GM18858 (cell line): Measurements from ENCODE around the gene CAPN10.

Experiments
- ATAC-seq: cut with Tn5 transposase; IDR thresholded peaks from one replicate; pipeline ENCODE4 v1.9.1; 2021; ENCODE audit not compliant: unreplicated experiment

Gene CAPN10

DNA sequence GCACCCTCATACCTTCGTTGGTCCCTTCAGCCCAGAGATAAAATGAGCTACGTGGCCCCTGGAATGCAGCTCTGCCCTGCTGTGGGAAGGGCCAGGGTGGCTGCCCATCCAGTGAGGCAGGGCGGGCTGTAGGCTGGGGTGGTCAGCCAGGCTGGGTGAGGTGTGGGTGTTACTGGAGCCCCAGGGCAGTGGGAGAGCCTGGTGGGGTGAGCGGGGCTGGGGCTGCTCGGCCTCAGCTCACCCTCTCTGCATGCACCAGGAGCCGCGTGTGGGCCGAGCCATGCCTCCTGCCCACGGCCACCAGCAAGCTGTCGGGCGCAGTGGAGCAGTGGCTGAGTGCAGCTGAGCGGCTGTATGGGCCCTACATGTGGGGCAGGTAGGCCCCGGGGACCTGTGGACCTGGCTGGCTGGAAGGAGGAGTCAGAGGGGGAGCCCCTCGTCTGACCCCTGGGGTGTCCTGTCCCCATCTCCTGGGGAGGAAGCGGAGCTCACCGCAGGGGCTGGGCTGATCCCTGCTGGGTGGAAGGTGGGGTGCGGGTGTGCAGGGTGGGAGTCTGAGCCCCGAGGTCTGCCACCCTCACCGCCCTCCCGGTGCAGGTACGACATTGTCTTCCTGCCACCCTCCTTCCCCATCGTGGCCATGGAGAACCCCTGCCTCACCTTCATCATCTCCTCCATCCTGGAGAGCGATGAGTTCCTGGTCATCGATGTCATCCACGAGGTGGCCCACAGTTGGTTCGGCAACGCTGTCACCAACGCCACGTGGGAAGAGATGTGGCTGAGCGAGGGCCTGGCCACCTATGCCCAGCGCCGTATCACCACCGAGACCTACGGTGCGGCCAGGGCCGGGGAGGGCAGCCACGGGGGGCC lies 12.8 kb upstream of the CAPN10 start:
- ATAC-seq, result no peak

DNA sequence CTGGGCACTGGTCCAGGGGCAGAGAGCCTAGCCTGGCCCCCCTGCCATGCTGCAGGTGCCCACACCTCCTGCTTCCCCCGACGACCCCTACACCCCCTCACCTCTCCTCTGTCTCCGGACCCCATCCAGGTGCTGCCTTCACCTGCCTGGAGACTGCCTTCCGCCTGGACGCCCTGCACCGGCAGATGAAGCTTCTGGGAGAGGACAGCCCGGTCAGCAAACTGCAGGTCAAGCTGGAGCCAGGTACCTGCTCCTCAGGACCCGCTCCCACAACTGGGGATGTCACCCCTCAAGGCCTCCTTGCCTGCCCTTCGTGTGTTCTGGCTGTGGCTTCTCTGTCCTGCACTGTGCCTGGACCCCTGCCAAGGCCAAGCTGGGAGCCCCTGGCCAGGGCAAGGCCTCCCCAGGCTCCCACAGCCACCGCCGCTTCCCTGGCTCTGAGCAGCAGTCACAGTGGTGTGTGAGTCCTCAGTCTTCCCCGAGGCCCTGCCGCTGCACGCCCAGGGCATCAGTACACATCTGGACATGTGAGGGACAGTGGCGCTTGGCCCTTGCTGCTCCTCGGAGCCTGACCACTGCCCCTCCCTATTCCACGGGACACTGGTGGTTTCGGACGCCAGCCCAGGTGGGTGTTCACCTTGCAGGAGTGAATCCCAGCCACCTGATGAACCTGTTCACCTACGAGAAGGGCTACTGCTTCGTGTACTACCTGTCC lies 12.0 kb upstream of the CAPN10 start:
- no peak for ATAC-seq

DNA sequence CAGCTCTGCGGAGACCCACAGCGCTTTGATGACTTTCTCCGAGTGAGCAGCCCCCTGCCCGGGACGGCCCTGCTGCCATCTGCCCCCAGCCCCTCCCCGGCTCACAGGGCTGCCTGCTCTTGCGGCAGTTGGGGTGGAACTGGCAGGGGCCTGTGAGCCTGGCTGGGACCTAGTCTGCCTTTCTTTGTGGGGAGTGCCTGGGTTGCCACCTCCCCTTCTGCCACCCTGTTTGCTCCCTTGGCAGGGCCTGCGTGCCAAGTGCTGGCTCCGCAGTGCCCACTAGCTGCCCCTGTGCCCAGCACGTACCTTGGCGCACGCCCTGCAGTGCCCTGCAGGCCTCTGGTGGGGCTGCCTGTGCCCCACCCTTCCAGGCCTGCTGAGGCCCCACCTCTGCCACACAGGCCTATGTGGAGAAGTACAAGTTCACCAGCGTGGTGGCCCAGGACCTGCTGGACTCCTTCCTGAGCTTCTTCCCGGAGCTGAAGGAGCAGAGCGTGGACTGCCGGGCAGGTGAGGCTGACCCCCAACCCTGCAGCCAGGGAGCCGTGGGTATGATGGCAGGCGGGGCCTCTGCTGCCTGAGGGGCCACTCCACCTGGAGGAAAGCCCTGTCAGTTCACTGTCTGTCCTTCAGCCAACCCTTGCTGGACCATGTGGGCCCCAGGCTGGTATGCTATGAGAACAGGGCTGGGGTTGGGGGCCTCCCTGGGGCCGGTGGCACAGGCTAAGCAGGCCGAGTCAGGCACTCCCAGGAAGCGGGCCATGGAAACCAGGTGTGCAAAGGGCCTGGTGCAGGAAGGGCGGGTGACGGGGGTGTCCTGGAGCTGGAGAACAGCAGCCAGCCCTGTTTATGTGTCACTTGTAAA lies 11.2 kb upstream of the CAPN10 start:
- ATAC-seq, result no peak

DNA sequence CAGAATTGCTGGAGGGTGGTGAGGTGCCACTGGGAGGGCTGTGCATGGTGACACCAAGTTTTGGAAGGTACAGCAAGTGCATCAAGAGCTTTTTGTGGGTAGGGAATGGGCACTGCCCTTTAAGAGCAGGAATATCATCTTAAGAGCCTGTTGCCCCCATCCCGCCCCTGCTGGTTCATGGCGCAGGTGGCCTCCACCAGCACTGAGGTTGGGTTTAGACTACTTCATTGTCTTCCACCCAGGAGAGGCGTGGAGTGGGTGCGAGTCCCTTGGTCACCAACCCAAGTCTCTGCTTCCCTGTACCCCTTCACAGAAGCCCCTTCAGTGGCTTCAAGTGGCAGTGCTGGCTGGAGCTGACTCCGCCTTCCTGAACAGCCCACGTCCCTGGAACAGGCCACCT lies 10.5 kb upstream of the CAPN10 start:
- ATAC-seq, result no peak

DNA sequence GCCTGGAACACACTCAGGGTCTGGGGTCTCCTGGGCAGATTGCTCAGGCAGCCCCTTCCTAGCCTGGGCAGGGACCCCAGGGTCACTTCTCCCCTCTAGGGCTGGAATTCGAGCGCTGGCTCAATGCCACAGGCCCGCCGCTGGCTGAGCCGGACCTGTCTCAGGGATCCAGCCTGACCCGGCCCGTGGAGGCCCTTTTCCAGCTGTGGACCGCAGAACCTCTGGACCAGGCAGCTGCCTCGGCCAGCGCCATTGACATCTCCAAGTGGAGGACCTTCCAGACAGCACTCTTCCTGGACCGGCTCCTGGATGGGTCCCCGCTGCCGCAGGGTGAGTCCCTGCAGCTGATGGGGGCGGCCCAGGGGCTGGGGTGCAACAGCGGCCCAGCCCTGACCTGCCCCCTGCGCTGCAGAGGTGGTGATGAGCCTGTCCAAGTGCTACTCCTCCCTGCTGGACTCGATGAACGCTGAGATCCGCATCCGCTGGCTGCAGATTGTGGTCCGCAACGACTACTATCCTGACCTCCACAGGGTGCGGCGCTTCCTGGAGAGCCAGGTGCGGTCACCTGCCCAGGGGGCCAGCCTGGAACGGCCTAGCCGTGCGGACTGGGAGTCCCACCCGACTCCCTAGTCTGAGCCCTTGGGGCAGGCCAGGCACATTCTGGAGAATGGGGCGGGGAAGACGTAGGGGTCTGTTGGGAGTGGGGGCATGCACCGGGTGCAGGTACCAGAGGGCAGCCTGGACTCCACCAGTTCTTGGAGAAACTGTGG lies 9.9 kb upstream of the CAPN10 start:
- no peak for ATAC-seq

DNA sequence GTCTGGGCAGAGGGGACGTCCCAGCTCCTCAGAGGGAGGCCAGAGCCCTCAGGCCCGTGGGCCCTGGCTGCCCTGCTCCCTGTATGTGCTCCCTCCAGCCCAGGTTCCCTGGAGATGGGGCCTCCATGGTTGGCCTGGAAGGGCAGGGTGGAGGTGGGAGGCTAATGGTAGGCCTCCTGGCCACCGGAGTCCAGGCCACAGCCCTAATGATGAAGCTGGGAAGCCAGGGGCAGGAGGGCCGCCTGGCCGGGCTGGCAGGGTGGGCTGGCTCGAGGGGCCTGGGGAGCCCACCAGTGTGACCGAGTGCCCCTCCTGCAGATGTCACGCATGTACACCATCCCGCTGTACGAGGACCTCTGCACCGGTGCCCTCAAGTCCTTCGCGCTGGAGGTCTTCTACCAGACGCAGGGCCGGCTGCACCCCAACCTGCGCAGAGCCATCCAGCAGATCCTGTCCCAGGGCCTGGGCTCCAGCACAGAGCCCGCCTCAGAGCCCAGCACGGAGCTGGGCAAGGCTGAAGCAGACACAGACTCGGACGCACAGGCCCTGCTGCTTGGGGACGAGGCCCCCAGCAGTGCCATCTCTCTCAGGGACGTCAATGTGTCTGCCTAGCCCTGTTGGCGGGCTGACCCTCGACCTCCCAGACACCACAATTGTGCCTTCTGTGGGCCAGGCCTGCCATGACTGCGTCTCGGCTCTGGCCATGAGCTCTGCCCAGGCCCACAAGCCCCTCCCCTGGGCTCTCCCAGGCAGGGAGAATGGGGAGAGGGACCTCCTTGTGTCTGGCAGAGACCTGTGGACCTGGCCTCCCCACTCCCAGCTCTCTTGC lies 9.0 kb upstream of the CAPN10 start:
- no peak for ATAC-seq

DNA sequence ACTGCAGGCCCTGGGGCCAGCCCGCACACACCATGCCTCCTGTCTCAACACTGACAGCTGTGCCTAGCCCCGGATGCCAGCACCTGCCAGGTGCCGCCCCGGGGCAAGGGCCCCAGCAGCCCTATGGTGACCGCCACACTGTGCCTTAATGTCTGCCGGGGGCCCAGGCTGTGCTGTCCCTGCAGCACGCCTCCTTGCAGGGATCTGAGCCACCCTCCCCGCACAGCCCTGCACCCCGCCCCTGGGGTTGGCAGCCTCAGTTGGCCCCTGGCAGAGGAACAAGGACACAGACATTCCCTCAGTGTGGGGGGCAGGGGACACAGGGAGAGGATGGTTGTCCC lies 8.5 kb upstream of the CAPN10 start:
- ATAC-seq, result no peak

DNA sequence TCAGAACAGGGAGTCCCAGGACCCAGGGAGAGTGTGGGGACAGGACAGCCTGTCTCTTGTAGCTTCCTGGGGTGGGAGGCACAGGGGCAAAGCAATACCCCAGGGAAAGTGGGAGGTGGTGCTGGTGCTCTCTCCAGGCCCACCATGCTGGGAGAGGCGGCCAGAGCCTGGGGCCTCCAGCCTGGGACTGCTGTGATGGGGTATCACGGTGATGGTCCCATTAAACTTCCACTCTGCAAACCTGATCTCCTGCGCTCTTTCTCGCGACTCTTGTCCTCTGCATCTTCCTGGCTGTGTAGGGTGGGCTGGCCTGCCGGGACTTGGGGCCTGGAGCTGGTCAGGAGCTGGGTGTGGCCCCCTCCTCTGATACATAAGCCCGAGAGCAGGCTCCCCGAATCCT lies 8.0 kb upstream of the CAPN10 start:
- ATAC-seq, result no peak

DNA sequence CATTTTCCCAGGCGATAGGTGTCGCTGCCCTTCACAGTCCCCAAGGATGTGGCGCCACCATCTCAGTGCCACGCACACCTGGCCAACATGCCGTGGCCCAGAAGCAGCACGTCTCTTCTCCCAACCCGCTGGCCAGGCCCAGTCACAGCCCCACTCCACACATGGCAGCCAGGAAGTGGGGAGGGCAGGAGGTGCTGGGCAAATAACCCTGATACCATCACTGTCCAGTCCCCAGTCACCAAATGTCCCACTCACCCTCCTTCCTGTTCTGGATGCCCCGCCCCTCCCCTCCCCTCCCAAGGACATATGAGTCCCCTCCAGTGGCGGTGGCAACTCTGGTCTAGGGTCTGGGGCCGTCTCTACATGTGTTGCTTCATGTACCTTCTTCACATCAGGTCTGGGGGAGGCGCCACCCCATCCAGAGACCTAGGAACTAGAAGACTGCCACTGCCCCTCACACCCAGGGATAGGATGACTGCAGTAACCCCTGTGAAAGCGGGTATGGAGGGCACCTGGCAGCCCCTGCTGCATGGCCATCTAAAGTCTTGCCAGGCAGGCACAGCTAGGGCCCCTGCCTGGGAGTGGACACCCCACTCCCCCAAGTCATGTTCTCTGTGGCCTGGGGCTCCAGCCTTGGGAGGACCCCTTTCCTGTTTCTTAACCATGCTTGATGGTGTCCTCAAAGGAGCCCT lies 7.3 kb upstream of the CAPN10 start:
- ATAC-seq, result no peak

DNA sequence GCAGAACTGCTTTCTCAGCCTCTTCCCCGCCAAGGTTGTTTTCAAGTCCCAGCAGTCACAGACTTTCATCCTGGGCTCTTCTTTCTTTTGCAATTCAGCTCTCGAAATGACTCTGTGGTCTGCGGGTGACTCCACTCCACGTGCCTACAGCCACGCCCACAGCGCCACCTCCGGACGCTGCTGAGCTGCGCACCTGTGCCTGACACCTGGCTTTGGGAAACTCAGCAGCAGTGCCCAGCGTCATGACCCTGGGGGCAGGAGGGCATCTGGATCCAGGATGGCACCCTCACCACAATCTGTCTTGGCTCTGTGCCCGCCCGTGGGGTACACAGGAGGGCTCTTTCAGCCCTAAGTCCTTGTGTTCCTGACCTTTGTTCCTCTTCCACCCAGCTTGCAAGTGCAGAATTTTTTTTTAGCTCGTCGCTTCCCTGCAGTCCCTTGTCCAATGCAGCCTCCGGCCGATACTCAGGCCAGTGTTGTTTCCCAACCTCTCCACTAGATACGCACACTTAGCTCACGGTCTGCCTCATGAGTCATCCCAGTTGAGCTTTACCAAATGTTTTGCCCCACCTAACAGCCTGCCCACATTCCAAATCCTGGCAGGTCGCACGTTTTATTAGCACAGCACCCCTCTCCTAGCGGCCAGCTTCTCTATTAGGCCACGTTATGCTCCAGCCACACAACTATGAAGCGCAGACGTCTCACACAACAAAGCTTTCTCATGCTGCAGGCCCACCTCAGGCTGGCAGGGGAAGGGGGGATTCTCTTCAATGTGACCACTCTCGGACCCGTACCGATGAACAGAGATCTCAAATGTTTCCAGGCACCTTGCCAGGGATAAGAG lies 6.5 kb upstream of the CAPN10 start:
- ATAC-seq, result no peak

DNA sequence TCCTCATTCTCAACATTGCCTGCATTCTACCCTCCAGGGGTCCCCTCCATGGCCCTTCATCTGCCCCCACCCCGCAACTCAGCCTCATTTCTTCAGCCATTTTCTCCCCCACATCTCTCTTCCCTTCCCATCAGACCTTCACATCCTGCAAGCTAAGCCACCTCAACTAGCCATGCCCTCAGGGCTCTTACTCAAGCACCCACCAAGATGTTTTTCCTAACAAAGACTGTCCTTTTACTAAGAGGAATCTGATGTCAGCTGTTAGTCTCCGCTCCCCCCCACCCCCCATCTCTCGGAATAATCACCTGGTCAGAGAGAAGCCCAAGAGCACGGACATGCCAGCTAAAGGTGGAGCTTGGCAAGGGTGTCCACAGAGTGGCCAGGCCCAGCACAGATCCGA lies 4.7 kb upstream of the CAPN10 start:
- ATAC-seq, result no peak

DNA sequence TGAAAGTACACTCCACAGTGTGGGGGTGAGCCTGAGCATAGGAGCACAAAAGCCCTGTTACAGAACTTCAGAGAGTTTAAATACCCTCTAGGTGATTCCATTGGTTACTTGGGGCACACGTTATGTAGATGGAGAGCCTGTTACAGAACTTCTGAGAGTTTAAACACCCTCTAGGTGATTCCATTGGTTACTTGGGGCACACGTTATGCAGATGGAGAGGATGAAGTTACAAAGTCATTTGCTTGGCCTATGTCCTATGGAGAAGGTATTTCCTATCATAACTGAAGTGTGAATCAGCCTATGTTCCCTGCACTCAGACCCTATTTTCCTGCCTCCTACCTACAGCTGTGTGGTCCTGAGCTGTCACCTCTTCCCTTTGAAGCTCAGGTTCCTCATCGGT lies 3.8 kb upstream of the CAPN10 start:
- ATAC-seq, result no peak

DNA sequence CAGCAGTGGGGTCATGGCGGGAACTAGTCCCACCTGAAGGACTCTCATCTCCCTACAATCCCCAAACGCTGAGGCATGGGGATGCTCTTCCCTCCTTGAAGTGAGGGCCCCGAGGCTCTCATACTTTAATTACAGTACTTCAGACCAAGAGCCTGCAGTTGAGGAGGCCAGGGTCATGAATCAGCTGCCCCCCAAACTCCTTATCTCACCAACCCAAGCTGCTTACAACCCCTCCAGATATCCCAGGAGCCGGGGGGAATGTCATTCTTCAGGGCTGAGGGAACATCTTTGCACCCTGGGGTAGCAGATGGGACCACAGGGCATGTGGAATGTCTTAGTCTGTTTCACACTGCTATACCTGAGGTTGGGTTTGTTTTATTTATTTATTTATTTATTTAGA lies 2.8 kb upstream of the CAPN10 start:
- ATAC-seq, result no peak

DNA sequence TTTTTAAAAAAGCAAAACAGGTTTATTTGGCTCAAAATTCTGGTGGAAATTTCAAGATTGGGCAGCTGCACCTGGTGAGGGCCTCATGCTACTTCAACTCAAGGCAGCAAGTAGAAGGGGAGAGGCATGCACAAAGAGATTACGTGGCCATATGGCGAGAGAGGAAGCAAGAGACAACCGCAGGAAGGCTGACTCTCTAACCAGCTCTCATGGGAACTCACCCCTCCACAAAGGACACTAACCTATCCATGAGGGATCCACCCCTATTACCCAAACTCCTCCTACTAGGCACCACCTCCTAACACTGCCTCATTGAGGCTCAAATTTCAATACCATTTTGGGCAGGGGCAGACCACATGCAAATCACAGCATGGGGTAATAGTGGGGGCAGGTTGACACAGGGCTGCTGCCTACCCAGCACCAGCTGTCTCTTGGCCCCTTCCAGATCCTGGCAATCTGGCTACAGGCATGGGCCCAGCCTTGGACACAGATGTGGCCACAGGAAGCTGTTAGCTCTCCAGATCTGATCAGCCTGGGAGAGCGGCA lies 2.0 kb upstream of the CAPN10 start:
- ATAC-seq, result peak; percentile 60

DNA sequence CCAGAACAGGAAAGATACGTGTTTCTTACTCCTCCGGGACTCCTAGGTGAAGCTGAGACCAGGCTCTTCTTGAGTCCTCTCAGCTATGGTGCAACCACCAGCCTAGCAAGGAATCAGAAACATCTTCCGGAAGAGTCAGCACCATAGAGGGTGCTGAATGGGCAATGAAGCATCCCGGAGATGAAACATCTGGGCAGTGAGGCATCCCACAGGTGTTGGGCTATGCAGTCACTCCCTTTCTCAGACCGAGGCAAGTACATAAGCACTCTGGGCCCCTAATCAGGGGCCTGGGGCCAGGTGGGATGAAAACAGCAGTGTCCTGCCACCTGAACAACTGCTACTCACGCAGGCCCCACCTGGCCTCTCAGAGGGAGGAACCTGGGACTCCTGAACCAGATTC lies 1.4 kb upstream of the CAPN10 start:
- peak; percentile 27 for ATAC-seq

DNA sequence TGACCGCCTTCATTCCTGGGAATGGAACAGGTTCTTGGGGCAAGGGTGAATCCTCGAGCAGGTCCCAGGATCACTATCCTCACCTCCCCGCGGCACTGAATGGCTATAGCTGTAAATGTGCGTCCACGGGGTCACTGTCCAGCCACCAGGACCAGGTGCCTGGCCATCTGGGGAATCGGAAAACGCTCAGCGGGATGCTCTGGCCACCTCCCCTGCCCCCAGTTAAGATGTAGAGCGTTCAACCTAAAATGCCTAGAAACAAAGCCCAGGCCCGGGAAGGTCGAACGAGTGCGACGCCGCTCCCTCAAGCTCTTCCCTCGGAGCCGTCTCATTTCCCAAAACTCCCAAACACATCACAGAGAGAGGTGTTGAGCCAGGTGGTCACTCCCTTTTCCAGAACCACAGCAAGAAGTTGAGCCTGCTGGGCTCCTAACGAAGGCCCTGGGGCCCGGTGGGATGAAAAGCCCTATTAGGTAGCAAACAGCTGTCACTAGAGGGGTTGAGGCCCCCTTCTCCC lies 795 bp upstream of the CAPN10 start:
- ATAC-seq, result no peak

DNA sequence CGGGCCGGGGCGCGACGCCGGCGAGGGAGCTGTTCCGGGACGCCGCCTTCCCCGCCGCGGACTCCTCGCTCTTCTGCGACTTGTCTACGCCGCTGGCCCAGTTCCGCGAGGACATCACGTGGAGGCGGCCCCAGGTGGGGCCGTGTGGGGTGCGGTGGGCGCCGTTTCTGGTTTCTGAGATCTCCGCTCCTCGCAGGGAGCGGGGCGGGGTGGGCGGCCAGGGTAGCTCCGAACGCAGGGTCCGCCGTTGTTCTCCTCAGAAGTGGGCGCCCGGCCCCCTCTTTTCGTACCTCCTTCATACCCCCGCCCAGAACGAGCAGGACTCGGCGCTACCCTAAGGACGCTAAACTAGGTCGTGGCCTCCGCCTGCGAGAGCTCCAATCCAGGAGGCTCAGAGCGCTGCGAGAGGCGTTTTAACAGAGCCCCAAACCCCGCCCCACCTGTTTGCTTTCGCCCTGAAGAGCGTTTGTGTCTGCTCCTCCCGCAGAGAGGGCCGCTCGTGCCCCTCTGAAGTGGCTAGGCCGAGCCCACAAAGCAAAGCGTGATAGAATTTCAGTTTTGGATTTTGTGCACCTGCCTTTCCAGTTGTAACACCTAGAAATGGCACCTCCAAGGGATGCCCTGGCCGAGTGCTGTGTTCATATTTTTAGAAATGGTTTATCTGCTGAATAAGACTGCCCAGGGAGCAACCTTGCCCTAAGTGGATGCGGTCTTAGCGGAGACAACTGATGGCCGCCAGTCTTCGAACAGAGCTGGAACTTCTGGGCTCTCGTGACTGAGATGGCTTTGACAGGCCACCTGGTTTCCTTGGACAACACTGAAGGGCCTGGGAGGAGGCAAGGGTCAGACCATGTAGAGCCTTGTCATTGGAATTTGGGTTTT lies 626 bp downstream of the CAPN10 start:
- ATAC-seq, result no peak
